NCI-H2081 (cell line): ENCODE results near the gene MARCHF3.
"Not testable (repeated sequence)": the region's sequence is repeated elsewhere in the genome, so short reads cannot be mapped to it uniquely, and the experiment has no call there.

Experiments
- DNase-seq, 2 experiments: peaks; one replicate each; lab custom pipeline; 2025; lab: John Stamatoyannopoulos, UW

The MARCHF3 gene

DNA sequence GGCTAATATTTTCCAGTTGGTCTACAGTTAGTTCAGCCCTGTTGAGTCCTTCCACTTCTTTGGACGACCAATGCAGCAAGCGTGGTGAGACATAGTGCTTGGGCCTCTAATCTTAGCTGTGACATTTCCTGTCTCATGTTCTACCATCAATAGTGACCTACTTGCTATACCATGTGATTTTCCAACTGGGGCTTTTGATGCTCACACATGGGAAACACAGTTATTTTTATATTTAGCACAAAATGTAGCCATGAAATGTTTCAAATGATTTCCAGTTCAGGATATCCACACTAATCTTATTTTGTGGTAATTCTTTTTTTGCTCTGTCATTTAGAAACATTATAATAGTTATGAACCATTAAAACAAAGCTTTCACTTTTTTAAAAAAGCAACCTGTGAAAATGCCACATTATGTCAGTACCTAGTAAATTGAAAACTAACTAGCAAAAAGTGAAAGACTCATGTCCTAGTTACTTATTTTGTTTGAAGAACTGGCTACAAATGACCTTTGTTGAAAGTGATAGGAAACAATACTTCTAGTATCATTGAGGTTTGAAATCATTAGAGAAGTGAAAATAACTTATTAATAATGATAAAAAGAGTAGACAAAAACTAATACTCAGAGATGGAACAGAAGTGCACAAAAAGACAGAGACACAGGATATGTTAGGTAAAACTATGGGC, 18.3 kb downstream of the MARCHF3 start:
- no peak for DNase-seq

DNA sequence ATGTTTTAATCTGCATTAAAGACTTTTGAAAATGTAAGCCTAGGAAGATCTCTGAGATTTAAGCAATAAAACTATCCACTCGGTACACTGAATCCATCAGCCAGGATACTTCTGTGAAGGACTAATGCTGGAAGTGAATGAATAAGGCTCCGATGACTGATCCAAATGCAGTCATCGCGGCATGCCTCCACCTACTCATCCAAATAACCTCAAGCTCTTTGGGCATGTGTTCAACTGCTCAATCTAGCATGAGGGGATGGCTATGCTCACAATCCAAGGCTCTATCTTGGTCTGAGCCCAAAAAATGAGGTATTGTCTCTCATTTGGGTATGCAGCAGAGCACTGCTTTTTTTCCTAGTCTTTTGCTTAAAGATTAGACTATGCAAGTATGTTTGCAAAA, 19.2 kb downstream of the MARCHF3 start:
- no peak for DNase-seq

DNA sequence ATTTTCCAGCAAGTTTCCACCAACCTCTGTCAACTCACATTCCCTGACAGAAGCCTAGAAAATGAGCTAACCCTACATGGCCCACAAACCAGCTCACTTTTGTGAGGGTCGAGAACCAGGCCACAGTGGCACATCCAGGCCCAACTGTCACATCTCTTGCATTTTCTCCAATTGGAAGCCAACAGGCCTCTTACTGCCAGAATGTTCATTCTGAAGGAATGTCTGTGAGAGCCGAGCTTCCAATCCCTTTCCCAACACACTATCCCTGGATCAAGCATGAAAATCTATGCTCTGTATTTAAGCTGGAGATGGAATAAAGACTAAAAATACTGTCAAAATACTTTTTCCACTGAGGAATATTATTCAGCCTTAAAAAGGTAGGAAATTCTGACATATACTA, 20.0 kb downstream of the MARCHF3 start:
- DNase-seq, result no peak

DNA sequence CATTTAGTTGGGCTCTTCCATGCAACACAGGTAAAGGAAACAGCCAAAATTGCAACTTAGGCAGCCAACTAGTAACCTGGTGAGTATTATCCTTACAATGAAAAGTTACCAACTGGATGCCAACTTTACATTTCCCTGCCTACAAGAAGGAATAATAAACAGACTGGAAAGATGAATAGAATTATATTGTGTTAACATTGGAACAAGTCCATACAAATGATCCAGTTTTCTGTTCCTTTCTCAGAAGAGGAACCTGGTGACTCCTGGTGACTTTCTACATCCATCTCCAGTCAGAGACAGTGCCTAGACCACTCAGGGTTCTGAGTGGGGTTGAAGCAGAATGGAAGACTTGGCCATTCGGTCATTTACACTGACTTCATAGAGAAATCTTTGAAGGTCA, 20.6 kb downstream of the MARCHF3 start:
- DNase-seq, result no peak

DNA sequence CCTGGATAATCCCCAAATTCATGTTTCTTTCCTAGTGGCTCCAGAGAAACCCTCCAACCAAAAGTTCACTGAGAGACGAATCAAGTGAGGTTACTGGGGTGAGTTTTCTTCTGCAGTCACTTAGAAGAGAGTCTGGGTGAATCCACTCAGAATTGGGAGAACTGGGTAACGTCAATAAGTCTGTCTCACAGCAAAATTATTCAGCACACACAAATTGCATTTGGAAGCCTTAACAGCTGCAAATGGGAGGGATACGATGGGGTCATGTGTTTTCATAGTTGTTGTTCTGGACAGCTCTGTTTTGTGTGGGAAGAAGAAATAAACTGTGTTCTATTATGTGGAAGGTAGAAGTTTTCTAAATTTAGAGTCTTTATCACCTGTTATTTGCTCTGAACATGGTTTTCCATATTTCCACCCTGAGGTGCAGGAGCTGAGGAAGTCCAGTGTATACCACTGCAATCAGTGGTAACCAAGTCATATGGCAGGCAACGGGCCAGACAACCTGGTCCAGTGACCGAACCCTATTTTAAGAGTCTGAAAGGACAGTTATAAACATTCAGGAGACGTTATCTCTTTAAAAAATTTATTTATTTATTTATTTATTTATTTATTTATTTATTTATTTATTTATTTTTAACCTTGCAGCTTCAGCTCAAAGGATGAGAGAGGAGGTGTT, 21.9 kb downstream of the MARCHF3 start:
- DNase-seq, result no peak

DNA sequence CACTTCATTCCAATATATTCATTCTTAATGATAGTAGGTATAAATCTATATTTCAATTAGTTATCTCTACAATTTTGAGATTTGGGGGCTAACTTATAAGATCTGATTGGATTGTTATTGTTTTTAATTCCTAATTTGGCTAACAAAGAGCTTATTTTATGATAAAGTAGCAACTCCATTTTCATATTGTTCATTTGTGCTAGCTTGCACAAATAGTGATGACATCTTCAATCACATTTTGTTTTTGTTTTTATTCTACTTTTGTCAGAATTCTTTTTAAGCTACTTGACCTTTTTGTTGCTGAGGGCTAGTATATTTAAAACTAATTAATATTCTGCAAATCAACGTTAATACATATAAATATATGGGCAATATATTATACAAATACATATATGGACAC, 22.8 kb downstream of the MARCHF3 start:
- DNase-seq, result no peak

DNA sequence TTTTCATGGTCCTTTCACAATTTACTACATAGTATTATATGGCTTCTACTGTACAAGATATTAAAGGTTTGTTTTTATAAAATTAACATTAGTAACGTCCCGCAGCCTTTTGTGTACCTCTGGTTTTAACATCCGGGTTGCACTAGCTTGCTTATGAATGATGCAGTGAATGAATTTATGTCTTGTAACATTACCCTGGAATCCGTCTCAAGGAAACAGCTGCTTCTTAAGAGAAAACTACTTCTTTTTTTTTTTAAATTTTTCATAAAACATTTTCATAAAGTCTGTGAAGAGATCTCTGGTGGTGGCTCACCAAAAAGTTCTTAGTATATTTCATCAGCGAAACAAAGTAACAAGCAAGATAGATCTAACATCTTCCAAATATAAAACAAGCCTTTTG, 23.6 kb downstream of the MARCHF3 start:
- DNase-seq, result no peak

DNA sequence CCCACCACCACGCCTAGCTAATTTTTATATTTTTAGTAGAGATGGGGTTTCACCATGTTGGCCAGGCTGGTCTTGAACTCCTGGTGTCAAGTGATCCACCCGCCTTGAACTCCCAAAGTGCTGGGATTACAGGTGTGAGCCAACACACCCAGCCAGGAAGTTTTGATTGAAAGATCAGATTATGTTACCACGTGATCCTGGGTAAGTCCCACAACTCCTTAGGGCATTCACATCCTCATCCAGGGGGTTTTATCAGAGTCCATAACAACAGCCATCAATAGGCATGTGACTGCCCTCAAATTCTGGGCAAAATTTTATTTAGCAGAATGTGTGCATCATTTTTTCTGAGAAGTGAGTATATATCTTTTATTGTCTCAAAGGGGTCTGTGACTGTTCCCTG, 25.1 kb downstream of the MARCHF3 start:
- not testable (repeated sequence) for DNase-seq

DNA sequence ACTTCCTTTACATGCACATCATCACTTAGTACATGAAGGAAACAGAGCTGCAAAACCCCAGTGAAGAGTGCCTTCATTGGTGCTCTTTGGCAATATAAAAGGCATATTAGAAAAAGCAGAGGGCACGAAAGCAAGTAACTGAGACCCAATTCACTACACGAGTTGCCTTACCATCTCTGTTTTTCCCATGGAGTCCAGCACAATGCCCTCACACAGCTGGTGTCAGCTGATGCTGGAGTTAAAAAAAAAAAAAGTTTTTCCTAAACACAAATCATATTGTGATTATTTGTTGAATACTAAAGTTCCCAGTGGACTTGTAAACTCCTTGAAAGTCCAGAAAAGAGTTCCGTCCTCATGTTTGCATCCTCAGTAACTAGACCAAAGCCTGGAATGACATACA, 25.6 kb downstream of the MARCHF3 start:
- DNase-seq, result no peak

DNA sequence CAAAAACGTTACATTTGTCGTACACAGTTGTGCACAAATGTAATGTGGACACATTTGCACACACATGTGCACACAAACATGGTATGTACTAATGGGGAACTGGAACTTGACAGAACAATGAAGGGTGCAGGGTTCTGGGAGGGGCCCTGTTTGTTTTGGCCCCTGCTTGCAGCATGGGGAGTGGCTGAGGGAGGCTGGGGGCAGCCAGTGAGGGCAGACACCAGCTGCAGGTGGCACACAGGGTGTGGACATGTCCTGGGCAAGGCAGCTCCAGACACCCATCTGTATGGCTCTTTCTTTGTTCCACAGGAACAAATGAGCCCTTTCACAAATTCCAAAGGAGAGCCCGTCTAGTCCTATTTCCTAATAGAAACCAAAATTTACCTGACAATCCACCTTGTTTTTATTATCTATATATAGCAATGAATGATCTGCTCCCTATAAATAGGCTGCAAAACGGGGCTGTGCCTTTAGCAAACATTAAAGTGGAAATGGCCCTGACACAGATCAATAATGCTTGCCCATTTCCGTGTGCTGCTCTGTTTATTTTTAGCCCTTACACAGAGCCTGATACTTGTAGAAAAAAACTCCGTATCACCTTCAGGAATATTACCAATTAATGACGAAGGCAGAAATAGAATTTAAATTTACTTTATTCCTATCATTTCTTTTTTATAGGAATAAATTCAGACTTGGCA, 26.4 kb downstream of the MARCHF3 start:
- DNase-seq, result peak in 1 of 2 experiments; percentile 2

DNA sequence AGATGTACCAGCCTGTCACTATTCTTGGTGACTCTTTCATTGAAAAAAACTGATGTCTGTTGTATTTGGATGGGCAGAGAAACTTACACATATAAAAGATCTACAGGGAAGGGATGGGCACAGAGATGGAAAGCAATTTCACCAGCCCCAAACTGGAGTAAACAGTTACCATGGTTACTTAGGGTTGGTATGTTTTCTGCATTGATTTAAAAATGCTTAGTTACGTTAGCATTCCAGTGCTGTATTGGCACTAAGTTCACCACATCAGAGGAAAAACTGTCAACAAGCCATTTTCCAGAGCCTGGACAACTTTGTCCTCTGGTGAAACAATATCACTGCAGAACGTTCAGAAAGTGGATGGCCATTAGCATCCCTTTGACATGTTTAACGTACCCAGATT, 28.0 kb downstream of the MARCHF3 start:
- no peak for DNase-seq

DNA sequence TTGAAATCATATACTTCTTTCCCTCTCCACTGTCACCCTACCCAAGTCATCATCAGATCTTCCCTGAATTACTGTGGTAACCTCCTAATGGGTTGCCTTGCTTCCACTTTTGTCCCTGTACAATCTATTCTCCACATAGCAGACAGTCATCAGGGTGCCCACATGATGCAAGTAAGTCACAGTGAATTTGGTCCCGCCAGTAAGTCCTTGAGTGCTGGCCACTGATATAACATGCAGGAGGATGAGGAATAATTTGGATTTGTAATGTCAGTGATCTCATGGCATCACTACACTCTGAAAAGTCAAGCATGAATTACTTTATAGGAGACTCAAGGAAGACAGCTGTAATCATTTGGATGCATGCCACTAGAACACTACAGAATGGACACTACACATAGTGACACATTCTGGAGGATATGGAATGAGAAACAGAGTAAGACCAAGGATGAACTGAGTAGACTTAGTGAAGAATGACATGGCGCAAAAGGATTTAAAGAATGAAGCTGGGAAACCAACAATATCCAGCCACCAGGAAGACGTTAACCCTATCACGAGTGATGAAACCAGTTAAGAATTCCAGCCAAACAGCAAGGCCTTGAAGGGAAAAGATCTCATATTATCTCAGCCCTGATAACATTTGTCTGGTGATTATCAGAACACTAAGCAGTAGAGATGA, 28.6 kb downstream of the MARCHF3 start:
- no peak for DNase-seq

DNA sequence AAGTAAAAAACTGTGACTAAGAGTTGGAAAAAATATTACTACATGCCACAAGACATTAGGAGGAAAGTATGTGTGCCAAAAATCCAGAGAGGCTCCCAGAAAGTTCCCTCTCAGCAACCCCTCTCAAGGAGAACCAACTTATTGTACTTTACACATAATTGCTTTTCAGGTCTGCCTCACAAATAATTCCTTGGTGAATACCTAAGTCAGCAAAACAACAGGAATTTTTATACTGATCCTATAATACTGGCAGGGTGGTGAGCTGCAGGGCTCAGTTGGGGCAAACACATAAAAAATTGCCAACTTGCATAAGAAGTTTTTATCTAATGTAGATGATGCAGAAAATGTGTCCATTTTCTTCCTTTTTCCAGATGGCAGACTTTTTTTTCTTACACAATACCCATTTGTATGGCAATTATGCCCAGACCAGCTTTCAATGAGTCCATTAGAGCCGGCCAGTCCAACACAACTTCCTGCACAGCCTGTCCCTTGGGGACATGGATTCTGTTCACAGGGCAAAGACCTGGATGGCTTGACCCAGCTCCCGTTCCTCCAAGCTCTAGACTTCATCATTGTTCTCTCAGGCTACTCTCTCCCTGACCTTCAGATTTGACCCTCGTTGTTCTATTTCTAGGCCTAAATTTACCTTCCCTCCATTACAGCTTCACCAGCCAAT, 31.3 kb downstream of the MARCHF3 start:
- no peak for DNase-seq

DNA sequence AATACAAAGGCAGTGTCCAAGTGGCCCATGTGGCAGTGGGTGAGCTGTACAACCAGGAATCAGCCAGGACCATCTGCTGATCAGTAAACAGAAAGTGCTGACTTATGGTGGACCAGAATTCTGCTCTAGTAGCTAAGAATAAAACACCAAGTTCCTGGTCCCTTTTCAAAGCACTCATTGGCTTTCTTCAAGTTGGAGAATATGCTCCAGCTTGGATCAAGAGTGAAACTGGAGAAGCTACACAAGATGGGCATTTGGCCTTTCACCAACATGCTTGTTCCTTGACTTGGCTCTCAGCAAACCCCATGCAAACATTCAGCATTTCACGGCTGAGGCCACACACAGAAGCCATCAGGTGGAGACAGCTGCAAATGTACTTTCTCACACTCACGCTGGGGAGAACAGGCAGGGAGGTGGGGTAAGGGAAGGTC, 32.1 kb downstream of the MARCHF3 start:
- DNase-seq, result peak in 1 of 2 experiments; percentile 17

DNA sequence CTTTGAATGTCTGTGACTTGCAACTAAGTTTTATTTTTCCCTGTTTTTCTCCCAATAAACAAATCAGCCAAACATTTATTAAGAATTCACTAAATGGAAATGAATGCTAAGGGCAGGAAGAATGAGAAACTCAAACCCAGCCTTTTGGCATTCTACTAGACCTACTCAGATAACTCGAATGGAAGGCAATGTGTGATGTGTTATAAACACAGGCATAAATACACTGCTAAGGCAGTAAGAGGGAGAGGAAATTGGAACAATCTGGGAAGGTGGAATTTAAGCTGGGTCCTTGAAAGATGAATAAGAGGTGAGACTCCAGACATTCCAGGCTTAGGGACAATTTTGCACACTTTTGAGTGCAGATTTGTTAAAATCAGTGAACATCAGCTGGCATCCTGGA, 34.7 kb downstream of the MARCHF3 start:
- DNase-seq, result no peak

DNA sequence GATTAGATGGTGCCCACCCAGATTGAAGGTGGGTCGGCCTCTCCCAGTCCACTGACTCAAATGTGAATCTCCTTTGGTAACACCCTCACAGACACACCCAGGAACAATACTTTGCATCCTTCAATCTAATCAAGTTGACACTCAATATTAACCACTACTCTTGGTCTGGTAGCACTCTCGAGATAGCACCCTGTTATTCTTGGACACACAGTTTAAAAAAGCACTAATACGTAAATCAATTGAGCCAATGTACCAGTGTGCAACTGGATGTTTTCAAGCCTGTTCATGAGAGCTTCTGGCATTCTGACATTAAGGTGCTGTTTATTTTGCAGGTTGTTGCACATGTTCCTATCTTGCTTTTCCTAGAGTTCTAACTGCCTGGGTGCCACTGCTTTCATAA, 35.3 kb downstream of the MARCHF3 start:
- DNase-seq, result no peak

DNA sequence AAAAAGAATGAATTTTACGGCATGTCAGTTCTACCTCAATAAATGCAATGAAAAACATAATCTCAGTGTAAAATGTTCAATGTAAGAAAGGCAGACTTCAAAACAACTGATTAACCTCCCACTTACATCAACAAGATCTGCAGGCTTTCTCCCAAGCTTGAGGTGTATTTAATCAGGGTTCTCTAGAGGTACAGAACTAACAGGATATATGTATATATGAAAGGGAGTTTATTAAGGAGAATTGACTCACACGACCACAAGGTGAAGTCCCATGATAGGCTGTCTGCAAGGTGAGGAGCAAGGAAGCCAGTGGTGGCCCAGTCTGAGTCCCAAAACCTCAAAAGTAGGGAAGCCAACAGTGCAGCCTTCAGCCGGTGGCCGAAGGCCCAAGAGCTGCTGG, 35.9 kb downstream of the MARCHF3 start:
- no peak for DNase-seq

DNA sequence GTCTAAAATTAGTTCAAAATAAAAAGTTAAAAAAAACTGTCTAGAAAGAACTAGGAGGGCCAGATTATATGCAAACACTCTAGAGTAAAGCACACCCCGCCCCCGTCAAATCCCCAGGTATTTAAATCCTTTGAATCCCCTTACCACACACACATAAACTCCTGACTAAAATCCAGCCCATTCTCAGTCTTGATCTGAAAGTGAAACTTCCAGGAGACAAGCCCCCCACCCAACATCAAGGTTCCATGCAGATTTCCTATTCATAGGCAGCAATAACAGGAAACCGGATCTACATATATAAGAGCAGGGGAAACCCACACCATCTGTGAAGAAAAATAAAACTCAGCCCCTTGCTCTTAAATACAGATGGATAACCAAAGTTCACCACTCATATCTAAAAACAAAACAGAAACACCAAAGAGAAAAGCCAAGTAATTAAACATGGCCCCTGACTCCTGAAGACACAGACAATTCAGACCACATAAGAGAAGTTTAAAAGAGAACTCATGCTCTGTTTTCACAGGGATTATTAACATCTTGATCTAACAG, 42.3 kb downstream of the MARCHF3 start:
- DNase-seq, result no peak

DNA sequence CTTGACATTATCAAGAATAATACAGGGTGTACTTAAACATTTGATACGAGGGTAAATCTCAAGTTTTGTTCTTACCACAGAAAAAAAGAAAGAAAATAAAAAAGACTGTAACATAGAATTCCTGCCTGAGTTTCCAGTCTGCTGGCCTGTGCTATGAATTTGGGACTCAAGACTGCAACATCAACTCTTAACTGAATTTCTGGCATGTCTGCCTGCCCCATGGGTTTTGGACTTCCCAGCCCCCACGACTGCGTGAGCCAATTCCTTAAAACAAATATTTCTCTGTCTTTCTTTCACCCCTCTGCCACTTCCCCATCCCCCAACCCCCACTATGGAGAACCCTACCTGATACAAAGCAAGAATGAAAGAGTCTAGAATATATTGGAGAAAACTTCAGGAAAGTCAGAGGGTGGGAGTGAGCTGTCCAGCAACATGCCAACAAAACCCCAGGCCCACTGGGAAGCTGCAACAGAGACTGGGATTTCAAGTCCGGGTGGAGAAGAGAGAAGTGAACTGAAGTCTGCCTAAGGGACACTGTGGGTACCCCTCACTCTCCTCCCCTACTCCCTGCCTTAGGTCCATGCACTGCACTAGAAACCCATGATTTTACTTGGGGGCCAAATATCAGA, 43.0 kb downstream of the MARCHF3 start:
- DNase-seq, result no peak

DNA sequence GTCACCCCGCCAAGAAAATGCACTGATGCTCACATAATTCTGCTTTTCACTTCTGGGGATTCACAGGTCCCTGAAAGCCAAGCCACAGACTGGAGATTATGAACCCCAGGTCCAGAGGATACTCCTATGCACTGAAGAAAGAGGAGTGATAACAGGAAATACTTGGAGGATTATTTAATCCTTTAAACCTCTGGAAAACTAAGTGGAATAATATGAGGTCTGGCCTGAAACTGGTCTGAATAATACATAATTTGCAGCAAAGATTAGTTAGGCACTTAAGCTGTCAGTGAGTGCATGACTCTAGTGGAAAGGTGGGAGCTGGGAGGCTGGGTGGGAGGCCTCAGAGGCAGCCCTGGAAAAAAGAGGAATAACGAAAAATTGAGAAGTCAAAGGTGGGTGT, 45.7 kb downstream of the MARCHF3 start:
- DNase-seq, result no peak

DNA sequence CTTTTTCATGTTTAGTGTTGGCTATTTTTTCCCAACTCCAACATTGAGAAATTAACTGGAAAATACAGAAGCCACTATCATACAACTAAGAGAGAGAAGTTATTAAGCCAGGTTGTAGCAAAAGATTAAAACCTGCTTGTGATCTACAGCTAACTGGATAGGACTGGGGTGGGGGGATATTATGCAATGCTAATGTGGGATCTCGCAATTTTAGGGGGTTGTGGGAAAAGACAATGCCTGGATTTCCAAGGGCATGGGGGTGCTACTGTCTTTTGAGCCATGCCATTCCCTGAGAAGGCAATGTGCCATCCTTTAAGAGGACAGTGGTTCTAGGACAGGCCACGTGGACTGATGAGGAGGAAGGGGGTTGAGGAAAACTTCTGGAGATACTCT, 46.5 kb downstream of the MARCHF3 start:
- no peak for DNase-seq
